Type B pancreatic cell (in vitro differentiated cells): ENCODE data around the gene SLC5A10. TPM values are rescaled to one million over a fixed set of nuclear protein-coding genes. Genes with fewer than 3 reads are reported as not detected.
"Not testable (repeated sequence)": the region's sequence is repeated elsewhere in the genome, so short reads cannot be mapped to it uniquely, and the experiment has no call there.

Experiments
- DNase-seq: peaks from one replicate; pipeline ENCODE4 v3.0.0; 2021; ENCODE audit warnings: mixed read lengths; ENCODE audit not compliant: unreplicated experiment; ENCODE audit errors: extremely low spot score
- H3K27ac Mint-ChIP-seq: 2 replicates; pipeline ENCODE4 v1.8.0; 2021; ENCODE audit warnings: mild to moderate bottlenecking, mixed read lengths
- H3K27me3 Mint-ChIP-seq: 2 replicates; pipeline ENCODE4 v1.8.0; 2021; ENCODE audit warnings: mixed read lengths
- H3K36me3 Mint-ChIP-seq: 2 replicates; pipeline ENCODE4 v1.8.0; 2021; ENCODE audit warnings: mixed read lengths
- H3K4me1 Mint-ChIP-seq: one replicate; pipeline ENCODE4 v1.8.0; 2021; ENCODE audit warnings: mixed read lengths; ENCODE audit not compliant: unreplicated experiment
- H3K4me3 Mint-ChIP-seq: 2 replicates; pipeline ENCODE4 v1.8.0; 2021; ENCODE audit warnings: mild to moderate bottlenecking, mixed read lengths
- H3K9me3 Mint-ChIP-seq: 2 replicates; pipeline ENCODE4 v1.8.0; 2021; ENCODE audit warnings: mixed read lengths
- CTCF ChIP-seq: fragments of 200-600 bp; sonication (generic); conservative IDR thresholded peaks from 2 replicates; pipeline ENCODE4 v1.5.0; 2021; ENCODE audit warnings: antibody characterized with exemption, mild to moderate bottlenecking
- total RNA-seq: library from RNA; stranded (reverse); gene quantifications from 2 replicates; pipeline ENCODE4 v1.2.1, GENCODE V29; 2021; ENCODE audit warnings: low replicate concordance

SLC5A10 gene
- total RNA-seq, 1 donor from 2014 or later, result 0.19 TPM

DNA sequence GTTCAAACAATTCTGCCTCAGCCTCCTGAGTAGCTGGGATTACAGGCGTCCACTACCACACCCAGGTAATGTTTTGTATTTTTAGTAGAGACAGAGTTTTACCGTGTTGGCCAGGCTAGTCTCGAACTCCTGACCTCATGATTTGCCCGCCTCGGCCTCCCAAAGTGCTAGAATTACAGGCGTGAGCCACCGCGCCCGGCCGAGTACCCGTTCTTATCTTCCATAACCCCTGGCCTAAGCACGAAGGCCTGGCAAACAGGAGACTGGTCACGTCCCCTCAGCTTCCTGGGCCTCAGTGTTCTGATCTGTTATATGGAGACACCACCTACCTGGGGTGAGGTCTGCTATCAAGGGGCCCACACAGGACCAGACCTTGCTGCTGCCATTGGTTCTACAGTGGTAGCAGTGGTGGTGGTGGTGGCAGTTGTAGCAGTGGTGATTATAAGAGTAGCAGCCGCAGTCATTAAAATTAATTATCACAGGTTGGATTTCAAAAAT is 1.3 kb downstream of the SLC5A10 start:
- H3K4me3 Mint-ChIP-seq, result no peak overlapping the region
- no peak for DNase-seq
- no peaks in the 10 kb centered on the region for H3K36me3 Mint-ChIP-seq
- H3K4me1 Mint-ChIP-seq, result no peaks in the 10 kb centered on the region
- H3K9me3 Mint-ChIP-seq, result no peaks in the 10 kb centered on the region
- no peak for TF ChIP-seq CTCF
- no peaks in the 10 kb centered on the region for H3K27me3 Mint-ChIP-seq
- no peak overlapping the region for H3K27ac Mint-ChIP-seq

DNA sequence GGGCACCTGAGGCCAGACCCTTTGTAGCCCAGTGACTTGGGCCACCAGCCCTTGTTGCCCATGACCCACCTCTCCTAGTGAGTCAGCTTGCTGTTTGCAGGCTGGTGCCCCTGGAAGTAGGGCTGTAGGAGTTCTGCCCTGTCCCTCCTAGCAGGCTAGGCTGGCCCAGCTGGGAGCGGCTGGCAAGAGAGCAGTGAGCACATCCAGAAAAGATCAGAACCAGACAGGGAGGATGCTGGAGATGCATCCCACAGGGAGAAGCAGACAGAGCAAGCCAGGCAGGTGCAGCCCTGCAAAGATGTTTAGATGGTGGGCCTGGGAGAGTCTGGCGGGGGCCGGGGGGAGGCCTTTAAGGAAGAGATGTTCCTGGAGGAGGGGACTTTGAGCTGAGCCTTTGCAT is 2.4 kb downstream of the SLC5A10 start:
- Mint-ChIP-seq H3K4me3 (no peak overlapping the region), H3K9me3 (no peaks in the 10 kb centered on the region), H3K4me1 (no peaks in the 10 kb centered on the region), H3K36me3 (no peaks in the 10 kb centered on the region), H3K27me3 (no peaks in the 10 kb centered on the region), H3K27ac (no peak overlapping the region)
- no peak for TF ChIP-seq CTCF
- DNase-seq, result no peak

GRCh38 chr17:18955009-18955408 is 3.0 kb downstream of the SLC5A10 start:
- H3K4me3 Mint-ChIP-seq, result no peak overlapping the region
- no peak for DNase-seq
- no peak for TF ChIP-seq CTCF
- no peaks in the 10 kb centered on the region for H3K9me3 Mint-ChIP-seq
- H3K36me3 Mint-ChIP-seq, result no peaks in the 10 kb centered on the region
- no peaks in the 10 kb centered on the region for H3K4me1 Mint-ChIP-seq
- H3K27ac Mint-ChIP-seq, result no peak overlapping the region
- no peaks in the 10 kb centered on the region for H3K27me3 Mint-ChIP-seq

DNA sequence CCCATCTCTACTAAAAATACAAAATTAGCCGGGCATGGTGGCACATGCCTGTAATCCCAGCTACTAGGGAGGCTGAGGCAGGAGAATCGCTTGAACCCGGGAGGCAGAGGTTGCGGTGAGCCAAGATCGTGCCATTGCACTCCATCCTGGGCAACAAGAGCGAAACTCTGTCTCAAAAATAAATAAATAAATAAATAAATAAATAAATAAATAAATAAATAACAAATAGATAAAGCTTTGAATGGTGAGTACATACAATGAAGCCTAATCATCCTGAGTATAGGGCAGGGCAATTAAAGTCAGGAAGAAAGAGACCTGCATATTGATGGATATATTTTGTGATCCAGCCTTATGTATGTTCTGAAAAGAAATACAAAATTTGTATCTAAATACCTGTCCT is 4.1 kb downstream of the SLC5A10 start:
- H3K27ac Mint-ChIP-seq, H3K4me3 Mint-ChIP-seq, DNase-seq, H3K36me3 Mint-ChIP-seq, H3K9me3 Mint-ChIP-seq, H3K27me3 Mint-ChIP-seq, H3K4me1 Mint-ChIP-seq: not testable (repeated sequence)

DNA sequence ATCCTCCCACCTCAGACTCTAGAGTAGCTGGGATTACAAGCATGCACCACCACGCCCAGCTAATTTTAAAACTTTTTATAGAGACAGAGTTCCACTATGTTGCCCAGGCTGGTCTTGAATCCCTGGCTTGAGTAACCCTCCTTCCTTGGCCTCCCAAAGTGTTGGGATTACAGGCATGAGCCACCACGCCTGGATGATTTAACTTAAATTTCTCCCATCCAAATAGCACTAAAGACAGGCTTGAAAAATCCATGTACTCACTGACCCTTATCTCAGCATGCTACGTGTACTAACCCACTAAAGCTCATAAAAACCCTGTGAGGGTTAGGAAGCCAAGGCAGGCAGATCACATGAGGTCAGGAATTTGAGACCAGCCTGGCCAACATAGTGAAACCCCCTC is 4.6 kb downstream of the SLC5A10 start:
- H3K4me3 Mint-ChIP-seq, result no peak overlapping the region
- peaks cover 3% of the 10 kb centered on the region for H3K27me3 Mint-ChIP-seq
- no peak overlapping the region for H3K27ac Mint-ChIP-seq
- DNase-seq, result no peak
- TF ChIP-seq CTCF, result no peak
- no peaks in the 10 kb centered on the region for H3K36me3 Mint-ChIP-seq
- no peaks in the 10 kb centered on the region for H3K9me3 Mint-ChIP-seq
- peaks cover 10% of the 10 kb centered on the region for H3K4me1 Mint-ChIP-seq

GRCh38 chr17:18957831-18958230 is 5.9 kb downstream of the SLC5A10 start:
- H3K9me3 Mint-ChIP-seq, result no peaks in the 10 kb centered on the region
- peaks cover 3% of the 10 kb centered on the region for H3K27me3 Mint-ChIP-seq
- no peak overlapping the region for H3K27ac Mint-ChIP-seq
- no peak for DNase-seq
- no peaks in the 10 kb centered on the region for H3K36me3 Mint-ChIP-seq
- no peak for TF ChIP-seq CTCF
- no peak overlapping the region for H3K4me3 Mint-ChIP-seq
- peaks cover 21% of the 10 kb centered on the region for H3K4me1 Mint-ChIP-seq
